ENCODE data around the gene MRPL54. TPM values are rescaled to one million over a fixed set of nuclear protein-coding genes. Genes with fewer than 3 reads are reported as not detected.

Gene MRPL54
- total and polyA plus RNA-seq, 2 experiments from 2014 or later = 57.9 to 73.0 TPM

- H3K27me3 ChIP-seq (replicated peaks; ENCODE audit: insufficient read depth) = peaks cover 19% of the 10 kb centered on the region
- no peaks in the 10 kb centered on the region for H3K36me3 ChIP-seq (ENCODE audit: low read depth)
- no peak overlapping the region for H3K27ac ChIP-seq
- H3K4me2 ChIP-seq (ENCODE audit: unreplicated experiment) = no peak overlapping the region
- DNase-seq = no peak
- no peak overlapping the region for H3K4me3 ChIP-seq
- H3K9me2 ChIP-seq (ENCODE audit: insufficient read depth) = no peaks in the 10 kb centered on the region
- in situ Hi-C loops (cut with MboI) = no loop called here
- no peaks in the 10 kb centered on the region for H3K79me2 ChIP-seq (ENCODE audit: insufficient read depth)
- no peaks in the 10 kb centered on the region for H3K9me3 ChIP-seq (ENCODE audit: low read depth)
- WGBS, 2 experiments (ENCODE audit: low coverage in 1 of 2, low lambda C conversion rate in 2 of 2, missing lambda C conversion rate in 2 of 2) = 10 to 17% methylated on average over 5 to 8 of the region's 8 CpGs
- TF ChIP-seq EZH2 (IDR thresholded peaks at IDR 0.05; ENCODE audit: insufficient read depth, poor library complexity, severe bottlenecking) (no peak), EZH2phosphoT487 (IDR thresholded peaks at IDR 0.05; ENCODE audit: insufficient read depth, low read depth) (no peak)
- no peak overlapping the region for H3K9ac ChIP-seq
- H3F3A ChIP-seq (ENCODE audit: insufficient read depth) = no peaks in the 10 kb centered on the region
- no peaks in the 10 kb centered on the region for H3K4me1 ChIP-seq (ENCODE audit: insufficient read depth)
- H4K20me1 ChIP-seq (ENCODE audit: insufficient read depth) = no peaks in the 10 kb centered on the region
- H2AFZ ChIP-seq = no peak overlapping the region
Measured at GRCh38 chr19:3723883-3724282, 38.6 kb upstream of the MRPL54 start.

- Histone ChIP-seq H3K9me3 (ENCODE audit: low read depth) (no peaks in the 10 kb centered on the region), H3K4me1 (ENCODE audit: insufficient read depth) (no peaks in the 10 kb centered on the region), H3K4me2 (ENCODE audit: unreplicated experiment) (no peak overlapping the region), H3K9me2 (ENCODE audit: insufficient read depth) (no peaks in the 10 kb centered on the region), H3K79me2 (ENCODE audit: insufficient read depth) (no peaks in the 10 kb centered on the region), H3K27me3 (replicated peaks; ENCODE audit: insufficient read depth) (peaks cover 19% of the 10 kb centered on the region), H3K4me3 (no peak overlapping the region), H3K36me3 (ENCODE audit: low read depth) (no peaks in the 10 kb centered on the region), H2AFZ (no peak overlapping the region), H3K27ac (no peak overlapping the region), H3K9ac (no peak overlapping the region), H4K20me1 (ENCODE audit: insufficient read depth) (no peaks in the 10 kb centered on the region), H3F3A (ENCODE audit: insufficient read depth) (no peaks in the 10 kb centered on the region)
- TF ChIP-seq EZH2 (IDR thresholded peaks at IDR 0.05; ENCODE audit: insufficient read depth, poor library complexity, severe bottlenecking) (no peak), EZH2phosphoT487 (IDR thresholded peaks at IDR 0.05; ENCODE audit: insufficient read depth, low read depth) (no peak)
- DNase-seq = no peak
- in situ Hi-C loops (cut with MboI) = no loop called here
- 74 to 77% methylated on average over 3 of the region's 3 CpGs for WGBS, 2 experiments (ENCODE audit: low coverage in 1 of 2, low lambda C conversion rate in 2 of 2, missing lambda C conversion rate in 2 of 2)
Measured at GRCh38 chr19:3725121-3725520, 37.4 kb upstream of the MRPL54 start.

GRCh38 chr19:3725640-3726310 is 36.7 kb upstream of the MRPL54 start:
- Histone ChIP-seq H3K9me3 (ENCODE audit: low read depth) (no peaks in the 10 kb centered on the region), H3K9me2 (ENCODE audit: insufficient read depth) (no peaks in the 10 kb centered on the region), H4K20me1 (ENCODE audit: insufficient read depth) (no peaks in the 10 kb centered on the region), H3K27me3 (replicated peaks; ENCODE audit: insufficient read depth) (peaks cover 19% of the 10 kb centered on the region), H3K4me1 (ENCODE audit: insufficient read depth) (no peaks in the 10 kb centered on the region), H3K27ac (no peak overlapping the region), H3F3A (ENCODE audit: insufficient read depth) (no peaks in the 10 kb centered on the region), H2AFZ (no peak overlapping the region), H3K4me2 (ENCODE audit: unreplicated experiment) (no peak overlapping the region), H3K79me2 (ENCODE audit: insufficient read depth) (no peaks in the 10 kb centered on the region), H3K4me3 (no peak overlapping the region), H3K9ac (no peak overlapping the region), H3K36me3 (ENCODE audit: low read depth) (no peaks in the 10 kb centered on the region)
- WGBS, 2 experiments (ENCODE audit: low coverage in 1 of 2, low lambda C conversion rate in 2 of 2, missing lambda C conversion rate in 2 of 2) = 28 to 34% methylated on average over 14 of the region's 14 CpGs
- in situ Hi-C loops (cut with MboI) = no loop called here
- no peak for TF ChIP-seq EZH2phosphoT487 (IDR thresholded peaks at IDR 0.05; ENCODE audit: insufficient read depth, low read depth)
- no peak for DNase-seq

GRCh38 chr19:3730457-3730958 is 32.0 kb upstream of the MRPL54 start:
- TF ChIP-seq EZH2phosphoT487 (IDR thresholded peaks at IDR 0.05; ENCODE audit: insufficient read depth, low read depth) = no peak
- TF ChIP-seq EZH2 (IDR thresholded peaks at IDR 0.05; ENCODE audit: insufficient read depth, poor library complexity, severe bottlenecking) = no peak
- H3K27me3 ChIP-seq (replicated peaks; ENCODE audit: insufficient read depth) = no peaks in the 10 kb centered on the region; the same call in 1 of the 2 replicates
- no peak overlapping the region for H3K27ac ChIP-seq
- no peaks in the 10 kb centered on the region for H3K9me3 ChIP-seq (ENCODE audit: low read depth)
- WGBS, 2 experiments (ENCODE audit: low coverage in 1 of 2, low lambda C conversion rate in 2 of 2, missing lambda C conversion rate in 2 of 2) = 88 to 89% methylated on average over 28 to 32 of the region's 32 CpGs
- in situ Hi-C loops (cut with MboI) = no loop called here
- no peaks in the 10 kb centered on the region for H4K20me1 ChIP-seq (ENCODE audit: insufficient read depth)
- no peaks in the 10 kb centered on the region for H3K4me1 ChIP-seq (ENCODE audit: insufficient read depth)
- no peaks in the 10 kb centered on the region for H3K79me2 ChIP-seq (ENCODE audit: insufficient read depth)
- no peaks in the 10 kb centered on the region for H3K36me3 ChIP-seq (ENCODE audit: low read depth)
- no peaks in the 10 kb centered on the region for H3F3A ChIP-seq (ENCODE audit: insufficient read depth)
- H3K9ac ChIP-seq = no peak overlapping the region
- no peak overlapping the region for H2AFZ ChIP-seq
- H3K4me2 ChIP-seq (ENCODE audit: unreplicated experiment) = no peak overlapping the region
- no peaks in the 10 kb centered on the region for H3K9me2 ChIP-seq (ENCODE audit: insufficient read depth)
- DNase-seq = no peak
- no peak overlapping the region for H3K4me3 ChIP-seq
